Measurements from ENCODE around the gene WDR37.
"Not testable (repeated sequence)": the region's sequence is repeated elsewhere in the genome, so short reads cannot be mapped to it uniquely, and the experiment has no call there.

WDR37 gene

GRCh38 chr10:1064964-1065247, 8.7 kb downstream of the WDR37 start:
- no peak overlapping the region for H3K27ac ChIP-seq (ENCODE audit: low read depth, low read length)
- peaks cover 7% of the 10 kb centered on the region; the same call in 1 of the 2 replicates for H4K20me1 ChIP-seq (ENCODE audit: control insufficient read depth, insufficient read depth, low read depth, low read length)
- no peaks in the 10 kb centered on the region for H3K9me3 ChIP-seq (ENCODE audit: control insufficient read depth, insufficient read depth, low read length)
- H3K9me2 ChIP-seq (replicated peaks; ENCODE audit: control insufficient read depth, low read length), result no peaks in the 10 kb centered on the region
- peaks cover 22% of the 10 kb centered on the region; the same call in 1 of the 2 replicates for H3K36me3 ChIP-seq (ENCODE audit: control insufficient read depth, low read length)
- no peak overlapping the region for H3K4me3 ChIP-seq (ENCODE audit: low read length)
- peaks cover 28% of the 10 kb centered on the region for H3K4me1 ChIP-seq (ENCODE audit: control insufficient read depth, low read length)
- peaks cover 48% of the 10 kb centered on the region for H3K79me2 ChIP-seq (ENCODE audit: control insufficient read depth, low read length)
- no peak overlapping the region for H3K4me2 ChIP-seq (ENCODE audit: low read length)
- H3F3A ChIP-seq (ENCODE audit: control insufficient read depth, insufficient read depth), result peaks cover 3% of the 10 kb centered on the region; the same call in 1 of the 2 replicates
- TF ChIP-seq CTCF (IDR thresholded peaks at IDR 0.05; ENCODE audit: low read depth, low read length, poor library complexity, severe bottlenecking), result no peak
- no peak for TF ChIP-seq EZH2phosphoT487 (IDR thresholded peaks at IDR 0.05; ENCODE audit: borderline replicate concordance, low read length)
- H3K27me3 ChIP-seq (ENCODE audit: control insufficient read depth, low read length), result no peaks in the 10 kb centered on the region

GRCh38 chr10:1066734-1067133, 10.5 kb downstream of the WDR37 start:
- not testable (repeated sequence) for H3K9me3 ChIP-seq (ENCODE audit: control insufficient read depth, insufficient read depth, low read length); H3K27me3 ChIP-seq (ENCODE audit: control insufficient read depth, low read length); H3K9me2 ChIP-seq (replicated peaks; ENCODE audit: control insufficient read depth, low read length); H3K4me3 ChIP-seq (ENCODE audit: low read length); H3K27ac ChIP-seq (ENCODE audit: low read depth, low read length); H4K20me1 ChIP-seq (ENCODE audit: control insufficient read depth, insufficient read depth, low read depth, low read length); H3F3A ChIP-seq (ENCODE audit: control insufficient read depth, insufficient read depth); H3K4me2 ChIP-seq (ENCODE audit: low read length)
- Histone ChIP-seq H3K79me2 (ENCODE audit: control insufficient read depth, low read length) (peaks cover 36% of the 10 kb centered on the region), H3K36me3 (ENCODE audit: control insufficient read depth, low read length) (peaks cover 13% of the 10 kb centered on the region; the same call in 1 of the 2 replicates), H3K4me1 (ENCODE audit: control insufficient read depth, low read length) (peaks cover 17% of the 10 kb centered on the region)

GRCh38 chr10:1068380-1069361, 12.5 kb downstream of the WDR37 start:
- H3K27ac ChIP-seq (ENCODE audit: low read depth, low read length), result no peak overlapping the region
- peaks cover 17% of the 10 kb centered on the region for H3K4me1 ChIP-seq (ENCODE audit: control insufficient read depth, low read length)
- H3K4me3 ChIP-seq (ENCODE audit: low read length), result no peak overlapping the region
- peaks cover 7% of the 10 kb centered on the region; the same call in 1 of the 2 replicates for H3F3A ChIP-seq (ENCODE audit: control insufficient read depth, insufficient read depth)
- no peak overlapping the region for H3K4me2 ChIP-seq (ENCODE audit: low read length)
- H3K9me2 ChIP-seq (replicated peaks; ENCODE audit: control insufficient read depth, low read length), result no peaks in the 10 kb centered on the region
- no peaks in the 10 kb centered on the region for H3K9me3 ChIP-seq (ENCODE audit: control insufficient read depth, insufficient read depth, low read length)
- H3K27me3 ChIP-seq (ENCODE audit: control insufficient read depth, low read length), result no peaks in the 10 kb centered on the region
- TF ChIP-seq CTCF (IDR thresholded peaks at IDR 0.05; ENCODE audit: low read depth, low read length, poor library complexity, severe bottlenecking) (no peak), EZH2phosphoT487 (IDR thresholded peaks at IDR 0.05; ENCODE audit: borderline replicate concordance, low read length) (no peak)
- H3K79me2 ChIP-seq (ENCODE audit: control insufficient read depth, low read length), result peaks cover 19% of the 10 kb centered on the region
- H3K36me3 ChIP-seq (ENCODE audit: control insufficient read depth, low read length), result peaks cover 17% of the 10 kb centered on the region
- H4K20me1 ChIP-seq (ENCODE audit: control insufficient read depth, insufficient read depth, low read depth, low read length), result no peaks in the 10 kb centered on the region

GRCh38 chr10:1070919-1071318, 14.7 kb downstream of the WDR37 start:
- peaks cover 7% of the 10 kb centered on the region; the same call in 1 of the 2 replicates for H3F3A ChIP-seq (ENCODE audit: control insufficient read depth, insufficient read depth)
- H3K27me3 ChIP-seq (ENCODE audit: control insufficient read depth, low read length), result no peaks in the 10 kb centered on the region
- no peaks in the 10 kb centered on the region for H3K9me2 ChIP-seq (replicated peaks; ENCODE audit: control insufficient read depth, low read length)
- no peak overlapping the region for H3K4me3 ChIP-seq (ENCODE audit: low read length)
- no peak overlapping the region for H3K27ac ChIP-seq (ENCODE audit: low read depth, low read length)
- no peak overlapping the region for H3K4me2 ChIP-seq (ENCODE audit: low read length)
- H3K79me2 ChIP-seq (ENCODE audit: control insufficient read depth, low read length), result peaks cover 18% of the 10 kb centered on the region
- H3K4me1 ChIP-seq (ENCODE audit: control insufficient read depth, low read length), result peaks cover 17% of the 10 kb centered on the region
- TF ChIP-seq EZH2phosphoT487 (IDR thresholded peaks at IDR 0.05; ENCODE audit: borderline replicate concordance, low read length) (no peak), CTCF (IDR thresholded peaks at IDR 0.05; ENCODE audit: low read depth, low read length, poor library complexity, severe bottlenecking) (no peak)
- H4K20me1 ChIP-seq (ENCODE audit: control insufficient read depth, insufficient read depth, low read depth, low read length), result no peaks in the 10 kb centered on the region
- no peaks in the 10 kb centered on the region for H3K9me3 ChIP-seq (ENCODE audit: control insufficient read depth, insufficient read depth, low read length)
- H3K36me3 ChIP-seq (ENCODE audit: control insufficient read depth, low read length), result peaks cover 22% of the 10 kb centered on the region

Measured in DOHH2 (cell line).